ENCODE results near the gene RPS2.
"Not testable (repeated sequence)": the region's sequence is repeated elsewhere in the genome, so short reads cannot be mapped to it uniquely, and the experiment has no call there.

The RPS2 gene

DNA sequence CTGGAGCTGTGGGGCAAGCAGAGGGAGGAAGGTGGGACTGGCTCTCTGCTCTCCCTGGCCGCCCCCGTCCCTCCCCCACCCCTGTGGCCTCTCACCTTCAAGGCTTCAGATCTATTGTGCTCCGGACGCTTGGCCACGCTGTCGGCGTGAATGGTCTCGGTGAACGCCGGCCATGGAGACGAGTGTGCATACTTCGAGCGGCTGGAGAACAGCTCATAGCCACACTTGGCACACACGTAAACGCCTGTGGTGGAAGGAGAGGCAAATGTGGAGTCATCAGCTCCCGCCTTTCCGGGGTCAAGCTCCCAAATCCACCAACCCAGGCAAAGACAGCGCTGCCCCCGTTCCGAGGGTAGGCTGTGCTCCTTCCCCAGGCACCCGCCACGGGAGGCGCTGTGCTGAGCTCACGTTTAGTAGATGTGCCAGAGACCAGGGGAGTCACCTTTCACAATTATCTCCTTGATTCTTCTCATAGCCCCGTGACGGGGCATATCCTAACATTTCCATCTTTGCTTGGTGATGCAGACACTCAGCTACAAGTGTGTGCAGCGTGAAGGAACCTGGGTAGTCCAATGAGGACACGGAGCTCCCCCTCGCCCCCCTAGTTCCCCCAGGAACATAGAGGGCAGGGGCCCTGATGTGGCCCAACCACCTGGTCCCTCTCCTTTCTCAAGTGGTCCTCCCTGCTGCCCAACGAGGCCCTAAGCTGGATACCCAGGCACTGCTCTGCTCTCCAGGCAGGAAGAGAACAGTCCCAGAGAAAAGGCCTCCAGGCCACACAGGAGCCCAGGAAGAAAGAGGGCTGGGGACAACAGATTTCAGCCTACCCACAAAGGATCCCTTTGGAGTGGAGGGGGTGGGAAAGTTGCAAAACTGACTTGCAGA lies 23.2 kb downstream of the RPS2 start:
- DNase-seq = no peak

DNA sequence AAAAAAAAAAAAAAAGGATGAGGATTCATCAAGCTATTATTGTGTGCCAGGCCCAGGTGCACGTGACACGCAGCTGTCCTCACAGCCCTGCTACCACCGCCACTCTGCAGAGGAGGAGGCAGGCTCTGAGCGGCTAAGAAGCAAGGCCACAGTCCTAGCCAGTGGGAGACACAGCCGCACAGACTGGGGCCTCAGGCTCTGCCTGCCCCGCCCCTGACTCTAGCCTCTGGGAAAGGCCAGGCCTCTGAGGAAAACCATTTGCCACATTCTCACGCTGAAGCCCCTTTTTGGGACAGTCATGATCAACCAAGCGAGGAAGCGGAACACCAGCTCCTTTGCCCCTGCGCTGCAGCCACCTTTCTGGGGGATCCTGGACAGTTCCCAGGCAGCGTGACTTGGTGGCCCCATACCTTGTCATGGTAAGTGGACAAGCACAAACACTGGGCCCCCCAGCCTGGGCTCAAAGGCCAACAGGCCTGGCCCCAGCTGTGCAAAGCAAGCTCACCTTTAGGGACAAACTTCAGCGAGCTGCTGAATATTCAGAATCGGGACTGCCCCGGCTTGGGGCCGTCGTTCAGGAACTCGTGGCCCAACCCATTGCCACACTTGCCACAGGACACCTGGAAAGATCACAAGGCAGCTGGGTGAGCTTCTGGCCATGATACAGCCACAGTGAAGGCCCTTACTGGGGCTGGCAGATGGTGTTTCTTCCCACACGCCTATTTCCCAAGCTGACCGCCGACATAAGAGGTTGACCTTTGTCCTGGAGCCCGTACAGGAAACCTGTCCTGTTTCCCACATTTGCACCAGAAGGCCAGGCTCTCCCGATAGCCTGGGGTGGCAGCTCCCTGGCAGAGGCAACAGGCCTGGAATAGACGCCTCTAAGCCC lies 24.1 kb downstream of the RPS2 start:
- no peak for DNase-seq

DNA sequence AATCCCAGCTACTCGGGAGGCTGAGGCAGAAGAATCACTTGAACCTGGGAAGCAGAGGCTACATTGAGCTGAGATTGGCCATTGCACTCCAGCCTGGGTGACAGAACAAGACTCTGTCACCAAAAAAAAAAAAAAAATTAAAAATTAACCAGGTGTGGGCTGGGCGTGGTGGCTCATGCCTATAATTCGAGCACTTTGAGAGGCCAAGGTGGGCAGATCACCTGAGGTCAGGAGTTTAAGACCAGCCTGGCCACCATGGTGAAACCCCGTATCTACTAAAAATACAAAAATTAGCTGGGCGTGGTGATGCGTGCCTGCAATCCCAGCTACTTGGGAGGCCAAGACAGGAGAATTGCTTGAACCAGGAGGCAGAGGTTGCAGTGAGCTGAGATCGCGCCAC lies 24.8 kb downstream of the RPS2 start:
- DNase-seq = not testable (repeated sequence)

DNA sequence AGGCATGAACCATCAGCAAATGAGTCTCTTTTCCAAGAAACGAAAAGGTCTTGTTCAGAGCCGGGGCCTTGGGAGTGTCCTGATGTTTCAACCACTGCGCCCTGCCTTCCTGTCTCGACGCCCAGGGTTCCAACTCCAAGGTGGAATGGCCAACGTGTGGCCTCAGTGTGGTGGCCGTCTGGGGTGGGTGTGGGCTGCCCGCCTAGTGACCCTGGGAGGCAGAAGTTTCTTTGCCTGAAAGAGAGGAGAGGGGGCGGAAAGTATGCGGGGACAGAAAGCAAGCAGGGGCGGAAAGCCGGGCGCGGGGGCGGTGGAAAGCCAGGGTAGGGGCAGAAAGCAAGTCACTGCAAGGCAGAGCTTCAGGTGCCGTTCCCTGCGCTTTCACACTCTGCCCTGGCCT lies 25.7 kb downstream of the RPS2 start:
- no peak for DNase-seq

DNA sequence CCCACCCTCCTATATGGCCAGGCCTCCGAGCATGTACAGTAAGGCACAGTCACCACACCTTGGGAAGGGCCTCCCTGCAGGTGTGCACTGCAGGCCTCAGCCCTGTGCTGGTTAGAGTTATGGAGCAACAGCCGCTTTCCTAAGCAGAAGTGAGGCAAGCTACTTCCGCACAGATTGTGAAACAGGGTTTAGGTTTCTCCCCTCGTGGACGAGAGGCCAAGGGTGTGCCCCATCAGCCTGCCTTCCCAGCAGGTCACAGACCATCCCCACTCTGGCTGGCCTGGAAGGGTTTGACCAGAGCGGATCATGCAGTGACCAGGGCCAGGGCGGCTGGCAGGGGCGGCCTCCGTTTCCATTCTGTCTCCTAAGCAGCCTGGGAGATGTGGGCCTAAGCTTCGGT lies 26.3 kb downstream of the RPS2 start:
- DNase-seq = peak in 1 of 2 donors; percentile 59

DNA sequence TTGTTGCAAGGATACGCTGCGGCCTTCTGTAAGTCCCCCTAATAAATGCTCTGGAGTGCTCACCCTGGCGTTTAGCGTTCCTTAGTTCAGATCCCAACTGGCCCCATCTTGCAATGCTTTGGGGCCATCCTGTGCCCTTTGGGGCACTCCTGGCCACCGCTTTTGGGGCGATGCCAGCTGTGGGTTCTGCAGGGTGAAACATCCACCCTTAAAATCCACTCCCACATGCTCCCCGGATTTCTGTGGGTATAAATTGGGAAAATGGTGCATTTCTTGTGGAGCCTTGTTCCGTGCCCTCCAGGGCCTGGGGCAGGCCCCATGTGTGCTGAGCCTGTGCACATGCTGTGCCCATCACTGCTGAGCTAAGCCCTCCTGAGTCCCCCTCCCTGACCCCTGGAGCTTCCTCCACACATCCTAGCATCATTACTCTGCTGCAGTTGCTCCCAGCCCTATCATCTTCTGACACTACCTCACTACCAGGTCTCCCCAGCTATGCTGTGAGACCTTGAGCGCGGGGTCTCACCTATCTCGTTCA lies 27.6 kb downstream of the RPS2 start:
- DNase-seq = no peak

DNA sequence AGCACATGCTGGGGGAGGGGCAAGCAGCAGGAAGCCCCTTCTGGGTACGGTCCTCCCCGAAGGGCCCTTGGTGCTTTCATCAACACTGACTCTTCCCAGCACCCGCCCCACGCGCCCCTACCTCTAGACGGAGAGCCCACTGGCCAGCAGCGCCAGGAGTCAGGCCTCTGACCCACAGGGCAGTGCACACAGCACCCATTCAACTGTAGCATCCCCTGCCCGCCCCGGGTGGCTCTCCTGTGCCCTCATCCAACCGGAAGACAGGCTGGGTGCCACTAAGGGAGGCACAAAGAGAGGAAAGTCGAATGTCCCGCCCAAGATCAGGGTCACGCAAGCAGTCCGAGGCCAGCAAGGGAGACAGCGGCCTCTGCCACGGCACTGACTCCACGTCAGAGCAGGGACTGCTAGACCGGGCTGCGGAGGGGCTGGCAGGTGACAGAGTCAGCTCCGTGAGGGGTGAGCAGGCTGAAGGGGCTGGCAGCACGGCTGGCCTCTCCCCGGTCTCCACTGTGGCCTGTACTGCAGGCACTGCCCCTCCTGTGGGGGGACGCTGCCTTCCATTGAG lies 31.4 kb downstream of the RPS2 start:
- no peak for DNase-seq

DNA sequence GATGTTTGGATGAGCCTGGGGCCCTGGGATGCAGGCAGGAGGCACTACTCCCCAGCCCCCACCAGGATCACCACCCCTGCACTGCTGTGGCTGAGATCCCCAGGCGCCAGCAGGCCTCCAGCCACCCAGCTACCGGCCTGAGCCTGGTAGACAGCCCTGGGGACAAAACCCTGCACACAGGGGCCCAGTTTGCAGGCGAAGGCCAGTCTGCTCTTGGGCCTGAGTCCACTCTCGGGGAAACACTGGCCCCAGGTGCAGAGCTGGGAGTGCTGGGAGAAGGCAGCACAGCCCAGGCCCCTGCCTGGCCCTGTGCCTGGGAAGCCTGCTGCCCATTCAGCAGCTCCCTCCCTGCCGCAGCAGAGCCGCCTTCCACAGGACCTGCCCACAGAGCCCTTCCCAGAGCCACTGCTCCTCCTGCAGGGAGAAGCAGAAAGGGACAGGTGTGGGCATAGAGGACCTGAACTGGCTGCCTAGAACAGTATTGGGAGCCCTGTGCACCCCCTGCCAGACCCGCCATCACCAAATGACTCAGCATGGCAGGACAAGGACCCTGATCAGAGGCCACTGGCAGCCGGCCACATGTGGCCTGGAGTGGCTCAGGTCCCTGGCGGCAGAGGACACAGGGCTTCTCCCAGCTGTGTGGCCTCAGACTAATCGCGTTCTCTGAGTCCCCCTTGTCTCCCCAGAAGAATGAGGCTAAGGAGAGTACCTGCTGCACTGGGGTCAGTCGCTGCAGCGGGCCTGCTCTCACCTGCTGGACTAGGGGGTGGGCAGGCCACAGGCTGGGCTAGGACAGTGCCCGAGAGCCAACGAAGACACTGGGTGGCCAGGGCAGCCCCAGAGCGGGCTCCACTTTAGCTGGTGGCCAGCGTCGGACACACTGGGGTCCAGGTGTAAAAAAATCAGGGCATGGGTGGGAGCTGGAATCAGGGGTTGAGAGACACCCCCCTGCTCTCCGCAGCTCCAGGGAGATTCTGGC lies 32.3 kb downstream of the RPS2 start:
- no peak for DNase-seq

DNA sequence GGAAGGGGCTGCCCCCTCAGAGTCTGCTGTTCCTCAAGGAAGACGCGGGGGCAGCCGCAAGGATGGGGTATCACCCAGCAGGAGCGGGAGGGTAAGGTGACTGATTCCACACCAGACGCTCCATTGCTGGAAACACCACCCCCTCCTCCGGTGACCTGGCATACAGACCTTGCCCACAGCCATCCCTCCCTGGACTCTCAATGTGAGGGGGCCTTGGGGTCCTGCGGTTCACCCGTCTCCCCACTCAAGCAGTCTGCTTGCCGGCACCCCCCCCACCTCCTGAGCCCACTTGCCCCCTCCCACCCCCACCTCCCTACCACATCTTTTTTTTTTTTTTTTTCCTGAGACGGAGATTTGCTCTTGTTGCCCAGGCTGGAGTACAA lies 34.3 kb downstream of the RPS2 start:
- DNase-seq = no peak

DNA sequence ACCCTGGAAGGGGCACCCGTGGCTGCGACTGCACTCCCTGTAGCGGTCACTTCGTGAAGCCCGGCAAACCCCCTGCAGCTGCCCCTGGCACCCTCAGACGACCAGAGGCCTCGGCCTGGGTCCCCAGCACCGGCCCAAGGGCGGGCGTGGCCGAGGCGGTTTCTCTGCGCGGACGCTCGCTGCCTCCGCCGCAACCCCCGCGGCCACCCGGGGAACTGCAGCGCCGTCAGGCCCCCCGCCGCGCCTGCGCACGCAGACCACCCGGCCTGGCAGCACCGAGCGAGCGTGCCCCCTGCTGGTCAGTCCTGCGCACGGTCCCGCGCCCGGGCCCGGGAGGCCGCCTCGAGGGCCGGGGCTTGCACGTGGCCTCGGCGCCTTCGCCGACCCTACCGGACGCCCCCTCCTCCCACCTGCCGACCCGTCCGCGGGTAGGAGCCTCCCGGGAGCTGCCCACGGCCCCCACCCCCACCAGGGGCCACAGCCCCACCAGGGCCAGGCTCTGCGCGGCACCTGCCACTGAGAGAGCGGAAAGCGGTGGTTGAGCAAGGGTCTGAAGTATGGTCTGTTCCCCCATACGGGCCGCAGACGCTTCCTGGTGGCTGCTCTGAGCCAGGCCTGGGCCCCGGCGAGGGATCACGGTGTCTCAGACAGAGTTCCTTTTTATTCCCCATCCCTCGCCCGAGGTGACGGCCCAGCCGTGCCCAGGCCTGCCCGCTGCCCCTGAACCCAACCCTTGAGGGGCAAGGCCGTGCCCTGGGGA lies 34.9 kb downstream of the RPS2 start:
- peak; percentile 90 to 91 for DNase-seq

DNA sequence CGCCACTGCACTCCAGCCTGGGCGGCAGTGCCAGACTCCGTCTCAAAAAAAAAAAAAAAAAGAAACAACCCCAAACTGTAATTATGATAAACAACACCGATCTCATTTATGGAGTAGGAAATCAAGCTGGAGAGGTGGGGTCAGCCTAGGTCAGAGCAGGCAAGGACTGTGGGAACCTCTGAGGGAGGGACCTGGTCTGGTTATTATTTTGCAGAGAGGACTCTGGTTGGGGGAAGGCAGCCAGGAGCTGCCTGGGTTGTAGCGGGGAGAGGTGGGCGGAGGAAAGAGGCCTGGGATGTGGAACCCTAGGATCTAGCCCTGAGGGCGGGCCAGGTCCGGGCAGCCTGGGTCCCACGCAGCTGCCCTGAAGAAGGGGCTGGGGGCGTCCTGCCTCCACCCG lies 35.5 kb downstream of the RPS2 start:
- DNase-seq = no peak

DNA sequence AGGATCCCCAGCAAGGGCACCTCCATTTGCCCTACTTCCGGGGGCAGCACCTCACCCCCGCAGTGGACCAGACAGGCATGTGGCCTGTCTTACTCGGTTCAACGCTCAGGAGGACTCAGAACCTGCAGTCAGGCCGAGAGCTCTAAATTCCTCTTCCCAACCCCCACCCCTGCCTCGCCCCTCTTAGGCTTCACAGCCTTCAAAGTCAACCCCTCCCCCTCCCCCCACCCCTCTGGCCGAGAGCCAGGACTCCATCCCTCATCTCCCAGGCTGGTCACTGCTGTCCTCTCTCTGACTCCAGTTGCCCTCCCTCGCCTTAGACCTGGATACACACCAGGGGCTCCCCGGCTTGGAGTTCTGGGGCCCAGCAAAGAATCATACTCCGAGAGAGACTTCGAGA lies 38.4 kb downstream of the RPS2 start:
- no peak for DNase-seq

DNA sequence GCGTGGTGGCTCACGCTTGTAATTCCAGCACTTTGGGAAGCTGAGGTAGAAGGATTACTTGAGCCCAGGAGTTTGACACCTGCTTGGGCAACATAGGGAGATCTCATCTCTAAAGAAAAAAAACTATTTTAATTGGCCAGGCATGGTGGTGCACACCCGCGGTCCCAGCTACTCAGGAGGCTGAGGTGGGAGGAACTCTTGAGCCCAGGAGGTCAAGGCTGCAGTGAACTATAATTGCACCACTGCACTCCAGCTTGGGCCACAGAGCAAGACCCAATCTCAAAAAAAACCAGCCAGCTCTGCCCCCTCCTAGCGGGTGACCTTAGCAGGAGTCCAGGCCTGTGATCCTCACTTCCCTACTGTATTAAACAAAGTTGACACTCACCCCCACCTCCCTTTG lies 40.5 kb downstream of the RPS2 start:
- no peak for DNase-seq

DNA sequence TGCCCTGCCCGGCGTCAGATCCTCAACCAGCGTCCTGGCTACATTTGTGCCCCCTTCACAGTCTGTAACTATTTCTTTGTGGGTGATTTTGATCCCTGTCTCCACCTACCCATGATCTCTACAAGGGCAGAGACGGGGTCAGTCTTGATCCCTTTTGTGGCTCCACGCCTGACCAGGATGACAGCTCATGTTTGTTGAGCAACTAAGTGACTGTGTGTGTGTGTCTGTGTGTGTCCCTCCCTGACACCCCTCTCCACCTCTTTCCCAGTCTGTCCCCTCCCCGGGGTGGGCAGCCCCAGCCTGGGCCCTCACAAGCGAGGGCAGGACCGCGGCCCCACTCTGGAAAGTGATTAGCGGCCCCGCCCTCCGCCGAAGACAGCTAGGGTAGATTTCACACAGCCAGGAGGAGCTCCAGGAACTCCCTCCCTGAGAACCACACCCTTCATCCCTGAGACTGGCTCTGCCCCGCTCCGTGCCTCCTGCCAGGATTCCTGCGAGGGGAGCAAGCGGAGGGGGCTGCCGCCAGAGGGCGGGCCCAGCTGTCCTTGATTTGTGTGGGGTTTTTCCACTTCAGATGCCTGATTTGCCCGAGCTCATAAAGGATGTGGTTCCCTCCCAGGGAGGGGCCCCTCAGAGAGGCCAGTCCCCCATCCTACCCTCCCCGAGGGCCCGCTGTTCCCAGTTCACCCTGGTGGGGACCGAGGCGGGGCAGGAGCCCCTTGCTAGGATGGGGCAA lies 41.2 kb downstream of the RPS2 start:
- no peak for DNase-seq

DNA sequence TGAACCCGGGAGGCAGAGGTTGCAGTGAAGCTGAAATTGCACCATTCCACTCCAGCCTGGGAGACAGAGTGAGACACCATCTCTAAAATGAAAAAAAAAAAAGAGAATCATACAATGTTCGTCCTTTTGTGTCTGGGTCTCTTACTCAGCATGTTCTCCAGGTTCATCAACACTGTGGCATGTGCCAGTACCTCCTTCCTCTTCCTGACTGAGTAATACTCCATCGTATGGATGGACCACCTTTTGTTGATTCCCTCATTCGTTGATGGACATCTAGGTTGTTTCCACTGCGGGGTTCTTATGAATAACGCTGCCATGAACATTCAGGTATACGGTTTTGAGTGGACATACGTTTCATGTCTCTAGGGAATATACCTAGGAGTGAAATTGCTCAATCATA lies 42.3 kb downstream of the RPS2 start:
- DNase-seq = no peak

DNA sequence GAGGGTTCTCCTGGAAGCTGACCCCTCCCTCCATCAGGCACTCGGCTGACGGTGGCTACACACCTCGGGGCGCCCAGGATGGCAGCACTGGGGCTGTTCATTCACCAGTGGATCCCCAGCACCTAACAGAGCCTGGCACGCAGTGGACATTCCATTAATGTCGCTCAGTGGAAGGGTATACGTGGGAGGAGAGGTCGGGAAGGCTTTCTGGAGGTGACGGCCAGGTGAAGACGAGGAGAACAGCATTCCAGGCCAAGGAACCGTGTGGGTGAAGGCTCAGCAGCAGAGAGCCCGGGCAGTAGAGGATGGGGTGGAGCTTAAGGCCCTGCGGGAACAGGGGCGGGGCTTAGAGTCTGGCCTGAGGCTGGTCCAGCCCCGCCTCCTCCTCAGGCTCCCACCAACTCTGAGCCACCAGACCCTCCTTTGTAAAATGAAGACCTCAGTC lies 43.9 kb downstream of the RPS2 start:
- no peak for DNase-seq

DNA sequence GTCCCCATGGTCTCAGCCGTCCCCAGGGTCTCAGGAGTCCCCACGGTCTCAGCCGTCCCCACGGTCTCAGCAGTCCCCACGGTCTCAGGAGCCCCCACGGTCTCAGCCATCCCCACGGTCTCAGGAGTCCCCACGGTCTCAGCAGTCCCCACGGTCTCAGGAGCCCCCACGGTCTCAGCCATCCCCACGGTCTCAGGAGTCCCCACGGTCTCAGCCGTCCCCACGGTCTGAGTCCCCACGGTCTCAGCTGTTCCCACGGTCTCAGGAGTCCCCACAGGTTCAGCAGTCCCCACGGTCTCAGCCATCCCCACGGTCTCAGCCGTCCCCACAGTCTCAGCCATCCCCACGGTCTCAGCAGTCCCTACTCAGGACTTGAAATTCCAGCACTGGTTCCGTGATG lies 44.5 kb downstream of the RPS2 start:
- DNase-seq = not testable (repeated sequence)

DNA sequence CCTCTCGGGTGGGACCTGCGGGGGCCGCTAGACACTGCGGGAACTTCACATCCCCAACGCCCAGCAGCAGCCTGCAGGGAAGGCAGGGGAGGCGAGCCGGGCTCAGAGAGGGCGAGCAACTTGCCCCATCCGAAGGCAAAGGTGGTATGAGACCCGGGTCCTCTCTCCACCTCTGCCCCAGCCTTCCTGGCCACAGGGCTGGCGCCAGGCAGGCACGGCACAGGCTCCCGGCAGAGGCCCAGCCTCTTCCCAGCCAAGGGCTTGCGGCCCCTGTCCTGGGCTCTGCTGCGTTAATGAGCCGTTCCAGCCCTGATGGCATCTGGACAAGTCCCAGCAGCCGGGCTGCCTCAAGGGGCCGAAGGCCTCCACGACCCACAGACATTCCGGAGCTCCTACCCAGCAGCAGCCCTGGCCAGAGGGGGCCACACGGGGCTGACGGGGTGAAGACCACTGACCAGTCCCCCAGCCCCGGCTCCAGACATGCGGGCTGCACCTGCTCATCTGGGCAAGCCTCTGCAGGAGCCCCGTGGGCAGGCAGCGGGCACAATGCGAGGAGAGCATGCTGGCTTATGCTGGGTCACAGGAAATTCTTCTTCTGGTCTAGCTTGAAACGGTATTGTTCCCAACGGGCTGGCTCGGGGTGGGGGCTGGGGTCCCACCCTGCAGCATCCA lies 45.2 kb downstream of the RPS2 start:
- no peak for DNase-seq

DNA sequence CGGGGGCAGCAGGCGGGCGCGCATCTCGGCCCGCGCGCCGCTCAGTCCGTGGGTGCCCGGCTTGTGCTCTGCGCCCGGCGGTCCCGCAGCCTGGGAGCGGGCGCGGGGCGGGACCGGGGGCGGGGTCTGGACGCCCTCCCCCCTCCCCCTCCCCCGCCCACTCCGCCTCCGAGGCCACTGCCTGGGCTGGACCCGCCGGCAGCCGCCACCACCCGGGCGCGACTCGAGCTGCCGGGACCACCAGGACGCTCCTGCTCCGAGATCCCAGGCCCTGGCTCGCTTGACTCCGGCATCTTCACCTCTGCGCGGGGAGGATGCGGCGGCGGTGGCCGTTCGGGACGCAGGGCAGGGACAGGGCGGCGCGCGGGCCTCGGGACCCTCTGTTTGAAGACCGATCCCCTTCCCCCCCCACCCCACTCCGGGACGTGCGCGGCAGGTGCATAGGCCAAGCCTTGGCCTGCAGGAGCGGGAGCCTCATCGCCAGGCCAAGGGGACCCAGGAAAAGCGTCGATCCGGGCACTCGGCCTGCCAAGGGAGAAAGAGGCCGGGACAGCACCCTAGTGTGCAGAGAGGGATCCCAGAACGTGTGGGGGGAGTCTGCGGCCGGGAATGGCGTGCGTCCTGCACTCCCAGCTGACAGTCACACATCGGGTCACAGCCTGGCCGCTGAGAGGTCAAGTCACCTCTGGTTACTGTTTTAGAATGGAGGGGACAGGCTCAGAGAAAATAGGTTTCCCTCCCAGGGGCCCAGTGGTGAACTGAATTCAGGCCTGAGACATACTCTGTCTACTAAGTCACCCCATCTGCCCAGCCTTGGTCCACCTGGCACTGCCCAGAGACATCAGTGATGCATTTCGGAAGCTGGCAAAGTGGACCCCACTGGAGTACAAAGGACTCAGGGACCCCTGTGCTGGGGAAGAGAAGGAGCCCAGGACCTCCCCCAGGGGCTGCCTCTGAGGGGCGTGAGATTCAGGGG lies 46.0 kb downstream of the RPS2 start, which contains the start of gene HS3ST6:
HS3ST6 (minus strand) TSS at position 65 of the 976 bp plus-strand sequence. CDS start 92 bp downstream, outside the sequence.
- DNase-seq = no peak
